CD4-positive, alpha-beta T cell (primary cell): Measurements from ENCODE around the gene XPNPEP2. TPM values are rescaled to one million over a fixed set of nuclear protein-coding genes. Genes with fewer than 3 reads are reported as not detected.
A peak's percentile ranks its signal among the peaks of the same experiment; 100 is the strongest.

Experiments used
- ATAC-seq: fragments of 200-7000 bp; cut with Tn5 transposase; one replicate; pipeline ENCODE4 v1.10.0; 2022; ENCODE audit warnings: mild to moderate bottlenecking; ENCODE audit not compliant: poor library complexity
- CTCF ChIA-PET: fragments of 350-600 bp; sonication (Branson Sonifier 250); formaldehyde crosslinking; loops from one replicate; lab custom pipeline; 2021; ENCODE audit warnings: antibody characterized with exemption, inconsistent platforms; lab: Charles Lee
- POLR2A ChIA-PET: fragments of 350-600 bp; sonication (Branson Sonifier 250); formaldehyde crosslinking; loops from one replicate; lab custom pipeline; 2021; ENCODE audit warnings: antibody characterized with exemption, inconsistent platforms; lab: Charles Lee
- DNase-seq, 14 experiments: peaks; one replicate each; pipeline ENCODE4 v3.0.0-alpha.2; 2013 to 2020; ENCODE audit warnings: mixed read lengths in 2 of 14
- H3K27ac ChIP-seq, 2 donors: one replicate each; pipeline versions ENCODE4 v1.5.1 to v1.7.0; 2013; ENCODE audit warnings: low read length in 2 of 2, low read depth in 1 of 2, mild to moderate bottlenecking in 1 of 2
- H3K27me3 ChIP-seq, 2 experiments: 1 replicate in 1 of 2; 2 replicates in 1 of 2; pipeline versions ENCODE4 v1.6.1 to v1.7.0; 2013; ENCODE audit warnings: low read length in 2 of 2, control low read depth in 1 of 2, mild to moderate bottlenecking in 1 of 2, moderate library complexity in 1 of 2; ENCODE audit not compliant: insufficient read depth in 2 of 2, control insufficient read depth in 1 of 2
- H3K36me3 ChIP-seq: one replicate; pipeline ENCODE4 v1.6.1; 2013; ENCODE audit warnings: low read length, control low read depth; ENCODE audit not compliant: insufficient read depth
- H3K4me1 ChIP-seq: one replicate; pipeline ENCODE4 v1.6.1; 2013; ENCODE audit warnings: low read length, control low read depth; ENCODE audit not compliant: insufficient read depth
- H3K4me3 ChIP-seq: one replicate; pipeline ENCODE4 v1.5.1; 2013; ENCODE audit warnings: mild to moderate bottlenecking, low read length, moderate library complexity
- H3K9me3 ChIP-seq, 2 experiments: 1 replicate in 1 of 2; 2 replicates in 1 of 2; pipeline versions ENCODE4 v1.6.1 to v1.7.0; 2013; ENCODE audit warnings: low read length in 2 of 2, mild to moderate bottlenecking in 2 of 2, control low read depth in 1 of 2, moderate library complexity in 1 of 2; ENCODE audit not compliant: control insufficient read depth in 1 of 2, insufficient read depth in 1 of 2
- H3K27ac Mint-ChIP-seq: one replicate; pipeline ENCODE4 v1.8.0; 2020; ENCODE audit warnings: mixed read lengths
- H3K27me3 Mint-ChIP-seq: one replicate; pipeline ENCODE4 v1.8.0; 2021; ENCODE audit warnings: mixed read lengths
- H3K36me3 Mint-ChIP-seq: one replicate; pipeline ENCODE4 v1.8.0; 2021; ENCODE audit warnings: low read depth, mixed read lengths
- H3K4me1 Mint-ChIP-seq: one replicate; pipeline ENCODE4 v1.8.0; 2021; ENCODE audit warnings: low read depth, mixed read lengths
- H3K4me3 Mint-ChIP-seq: one replicate; pipeline ENCODE4 v1.8.0; 2020; ENCODE audit warnings: mild to moderate bottlenecking, mixed read lengths
- H3K9me3 Mint-ChIP-seq: one replicate; pipeline ENCODE4 v1.8.0; 2020; ENCODE audit warnings: mixed read lengths
- CTCF ChIP-seq: fragments of 200-600 bp; IDR thresholded peaks from one replicate; pipeline ENCODE4 v1.8.0; 2022; ENCODE audit warnings: antibody characterized with exemption, mild to moderate bottlenecking
- intact Hi-C, 2 experiments: fragments of 100-400 bp; cut with DNase I in 1 of 2; cut with micrococcal nuclease in 1 of 2; formaldehyde crosslinking; loops; one replicate each; pipeline versions ENCODE4 v1.15.1 to v1.9.0; 2023 to 2025; cut with DNase I, micrococcal nuclease
- total RNA-seq, 174 experiments: library from RNA in 2 of 174; stranded (reverse) in 2 of 174; gene quantifications; one replicate each; pipeline ENCODE4 v1.2.3 and lab custom pipeline; 2021 to 2026

Gene XPNPEP2
- total RNA-seq, 2 experiments from 2014 or later: 0.16 to 0.17 TPM

GRCh38 chrX:129793604-129794191 lies 54.9 kb downstream of the XPNPEP2 start:
- TF ChIP-seq CTCF: no peak
- H3K36me3 ChIP-seq: peaks cover 85% of the 10 kb centered on the region

GRCh38 chrX:129795584-129795983 lies 56.8 kb downstream of the XPNPEP2 start:
- intact Hi-C loops: no loop called here
- no peak for TF ChIP-seq CTCF
- H3K27me3 ChIP-seq: no peaks in the 10 kb centered on the region
- Mint-ChIP-seq H3K4me3 (no peak overlapping the region), H3K27ac (no peak overlapping the region), H3K27me3 (no peaks in the 10 kb centered on the region), H3K4me1 (peaks cover 14% of the 10 kb centered on the region), H3K9me3 (no peaks in the 10 kb centered on the region), H3K36me3 (peaks cover 62% of the 10 kb centered on the region)
- no peak overlapping the region for H3K4me3 ChIP-seq
- no peak overlapping the region for H3K27ac ChIP-seq
- no peaks in the 10 kb centered on the region for H3K9me3 ChIP-seq
- POLR2A ChIA-PET: interaction anchor here (0.7 to 2.0 kb wide), 5 partner anchors 11 to 69 kb away, joined by 4 to 8 read pairs (median 4); no protein-coding TSS in a partner anchor
- CTCF ChIA-PET: no interaction called here
- H3K4me1 ChIP-seq: peaks cover 16% of the 10 kb centered on the region
- ATAC-seq (no peak), DNase-seq (no peak)
- peaks cover 69% of the 10 kb centered on the region for H3K36me3 ChIP-seq

More at GRCh38 chrX:129793604-129794191, 54.9 kb downstream of the XPNPEP2 start:
- Mint-ChIP-seq H3K36me3 (peaks cover 70% of the 10 kb centered on the region), H3K9me3 (no peaks in the 10 kb centered on the region), H3K27ac (no peak overlapping the region), H3K27me3 (no peaks in the 10 kb centered on the region), H3K4me1 (peaks cover 6% of the 10 kb centered on the region), H3K4me3 (no peak overlapping the region)
- peak overlapping the region in 1 of 2 donors; percentile 35 for H3K27ac ChIP-seq
- ChIA-PET CTCF (no interaction called here), POLR2A (interaction anchor here (0.9 kb wide), 1 partner anchor 9 kb away, joined by 3 read pairs; no protein-coding TSS in a partner anchor)
- intact Hi-C loops: loop anchor here in 1 of 2 experiments (5.0 kb wide), 1 partner anchor 36 kb away; no protein-coding TSS in a partner anchor
- DNase-seq: no peak
- no peaks in the 10 kb centered on the region for H3K27me3 ChIP-seq
- no peaks in the 10 kb centered on the region for H3K9me3 ChIP-seq
- no peak overlapping the region for H3K4me3 ChIP-seq
- ATAC-seq: no peak
- peaks cover 22% of the 10 kb centered on the region for H3K4me1 ChIP-seq

GRCh38 chrX:129797251-129797906 lies 58.6 kb downstream of the XPNPEP2 start:
- TF ChIP-seq CTCF: no peak
- Mint-ChIP-seq H3K27ac (peak overlapping the region; percentile 63), H3K4me3 (no peak overlapping the region), H3K4me1 (peaks cover 14% of the 10 kb centered on the region), H3K9me3 (no peaks in the 10 kb centered on the region), H3K27me3 (no peaks in the 10 kb centered on the region), H3K36me3 (peaks cover 51% of the 10 kb centered on the region)
- Histone ChIP-seq H3K27me3 (no peaks in the 10 kb centered on the region), H3K27ac (no peak overlapping the region), H3K4me3 (no peak overlapping the region), H3K36me3 (peaks cover 51% of the 10 kb centered on the region), H3K9me3 (no peaks in the 10 kb centered on the region), H3K4me1 (peaks cover 7% of the 10 kb centered on the region)
- CTCF ChIA-PET: no interaction called here
- intact Hi-C loops: no loop called here
- no peak for ATAC-seq
- POLR2A ChIA-PET: interaction anchor here (1.0 to 2.5 kb wide), 3 partner anchors 10 to 61 kb away, joined by 4 to 19 read pairs (median 4); no protein-coding TSS in a partner anchor
- DNase-seq: no peak
